Dermis microvascular lymphatic vessel endothelial cell (primary cell): ENCODE results near the gene ZNF697. TPM values are rescaled to one million over a fixed set of nuclear protein-coding genes. Genes with fewer than 3 reads are reported as not detected.
"Not testable (repeated sequence)": the region's sequence is repeated elsewhere in the genome, so short reads cannot be mapped to it uniquely, and the experiment has no call there.

Experiments
- DNase-seq, 2 donors: peaks; one replicate each; pipeline versions ENCODE4 v3.0.0 to v3.0.0-alpha.2; 2010; ENCODE audit warnings: low read depth in 2 of 2
- total RNA-seq: library from RNA; depleted of rRNA; stranded (reverse); fragments of >200 nt; gene quantifications from 2 replicates; pipeline ENCODE4 v1.2.1, GENCODE V29; 2014

Gene ZNF697
- 16.8 and 21.9 TPM in 2 replicates for total RNA-seq

DNA sequence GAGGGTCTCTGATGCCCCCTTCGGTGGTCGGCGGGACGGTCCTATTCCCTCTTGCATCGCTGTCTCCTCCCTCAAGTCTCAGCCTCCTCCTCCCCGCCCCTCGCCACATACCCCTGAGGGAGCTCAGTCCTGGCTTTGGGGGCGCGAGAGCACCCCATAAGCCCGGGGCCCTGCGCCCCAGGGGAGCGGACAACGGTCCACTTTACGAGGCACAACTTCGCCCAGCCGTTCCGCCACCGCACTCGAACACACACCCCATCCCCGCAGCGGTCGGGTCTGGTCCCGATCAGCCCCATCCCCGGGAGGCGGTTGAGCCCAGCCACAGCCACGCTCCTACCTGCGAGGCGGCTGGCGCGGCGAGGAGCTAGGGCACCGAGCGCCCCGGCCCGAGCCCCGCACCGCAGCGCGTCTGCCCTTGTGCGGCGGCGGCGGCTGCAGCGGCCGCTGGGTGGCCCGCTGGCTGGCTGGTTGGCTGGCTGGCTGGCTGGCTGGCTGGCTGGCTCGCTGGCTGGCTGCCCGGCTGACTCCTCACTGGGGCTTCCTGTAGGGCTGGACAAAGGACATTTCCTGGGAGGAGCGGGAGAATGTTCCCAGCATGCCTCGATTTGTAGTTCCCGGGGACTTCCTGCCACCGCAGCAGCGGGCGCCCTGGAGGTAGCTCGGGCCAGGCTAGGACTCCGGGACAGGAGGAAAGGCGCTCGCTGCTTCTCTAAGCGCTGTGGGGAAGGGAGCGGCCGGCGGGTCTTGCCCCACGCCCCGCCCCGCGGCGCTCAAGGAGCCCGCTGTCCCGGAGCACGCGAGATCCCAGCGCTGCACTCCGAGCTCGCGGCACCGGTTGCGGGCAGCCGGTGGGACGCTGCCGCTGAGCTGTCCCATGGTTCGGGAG lies at the start of gene ZNF697:
ZNF697 (minus strand) TSS at position 533 of the 886 bp plus-strand sequence. CDS start 22,166 bp downstream, outside the sequence.
- DNase-seq = peak; percentile 90 to 98

GRCh38 chr1:119697598-119697997 lies 49.5 kb upstream of the ZNF697 start:
- DNase-seq = no peak

- DNase-seq = not testable (repeated sequence)
These were observed 48.8 kb upstream of the ZNF697 start for GRCh38 chr1:119696863-119697262.

- no peak for DNase-seq
These were observed 41.4 kb upstream of the ZNF697 start for GRCh38 chr1:119689511-119689910.

- DNase-seq = no peak
These were observed 40.7 kb upstream of the ZNF697 start for GRCh38 chr1:119688810-119689209.

DNA sequence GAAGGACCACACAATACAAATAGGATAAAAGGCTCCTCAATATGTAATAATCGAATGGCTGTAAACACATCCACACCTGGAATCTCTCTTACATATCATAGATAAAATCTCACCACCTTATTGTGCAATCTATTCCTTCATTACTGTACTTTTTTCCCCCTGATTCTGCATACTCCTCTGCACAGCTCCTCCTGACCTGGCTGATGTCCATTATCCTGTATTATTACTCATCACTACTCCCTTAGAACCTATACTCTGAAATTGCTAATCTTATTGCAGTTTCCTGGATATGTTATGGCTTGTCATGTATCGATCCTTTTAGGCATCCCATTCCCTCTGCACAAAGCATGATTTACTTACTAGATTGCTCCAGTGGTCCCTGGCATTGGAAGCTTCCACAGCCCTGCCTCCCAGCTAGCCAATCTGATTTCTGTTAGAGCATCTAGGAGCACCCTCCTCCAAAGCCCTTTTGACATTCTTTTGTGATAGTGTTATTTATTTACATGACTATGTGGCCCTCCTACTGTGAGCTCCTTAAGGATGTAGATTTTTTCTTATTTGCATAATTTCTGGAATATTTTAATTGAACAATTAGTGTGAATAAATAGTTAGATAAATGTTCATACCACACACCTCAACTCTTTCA lies 39.5 kb upstream of the ZNF697 start:
- DNase-seq = no peak

- DNase-seq = no peak
These were observed 38.6 kb upstream of the ZNF697 start for GRCh38 chr1:119686661-119687060.

DNA sequence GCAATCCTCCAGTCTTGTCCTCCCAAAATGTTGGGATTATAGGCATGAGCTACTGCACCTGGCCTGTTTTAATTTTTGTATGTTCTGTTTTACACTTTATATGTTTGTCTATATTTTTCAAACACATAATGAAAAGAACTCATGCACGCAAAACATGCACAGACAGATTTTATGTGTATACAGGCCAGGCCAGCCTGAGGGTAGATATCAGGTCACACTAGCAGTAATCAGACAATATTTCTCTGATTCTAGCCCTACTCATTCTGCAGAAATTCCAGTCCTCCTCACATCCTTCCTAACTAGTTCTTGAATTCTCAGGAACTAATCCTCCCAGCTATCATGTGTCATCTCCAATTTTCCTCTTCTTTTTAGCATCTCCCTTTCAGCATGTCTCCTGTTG lies 35.8 kb upstream of the ZNF697 start:
- DNase-seq = no peak

GRCh38 chr1:119682141-119682540 lies 34.1 kb upstream of the ZNF697 start:
- no peak for DNase-seq

DNA sequence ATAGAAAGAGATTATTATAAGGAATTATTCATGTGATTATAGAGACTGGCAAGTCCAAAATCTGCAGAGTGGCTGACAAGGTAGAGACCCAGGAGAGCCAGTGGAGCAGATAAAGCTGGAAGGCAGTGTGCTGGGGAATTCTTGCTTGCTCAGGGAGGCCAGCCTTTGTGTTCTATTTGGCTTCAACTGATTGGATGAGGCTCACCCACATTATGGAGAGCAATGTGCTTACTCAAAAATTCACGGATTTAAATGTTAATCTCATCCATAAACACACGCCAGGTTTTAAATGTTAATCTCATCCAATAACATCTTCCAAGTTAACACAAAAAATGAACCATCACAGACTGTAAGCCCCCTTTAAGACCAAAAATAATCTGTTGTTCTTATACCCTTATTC lies 33.5 kb upstream of the ZNF697 start:
- DNase-seq = no peak

- DNase-seq = no peak
These were observed 32.7 kb upstream of the ZNF697 start for GRCh38 chr1:119680723-119681122.

DNA sequence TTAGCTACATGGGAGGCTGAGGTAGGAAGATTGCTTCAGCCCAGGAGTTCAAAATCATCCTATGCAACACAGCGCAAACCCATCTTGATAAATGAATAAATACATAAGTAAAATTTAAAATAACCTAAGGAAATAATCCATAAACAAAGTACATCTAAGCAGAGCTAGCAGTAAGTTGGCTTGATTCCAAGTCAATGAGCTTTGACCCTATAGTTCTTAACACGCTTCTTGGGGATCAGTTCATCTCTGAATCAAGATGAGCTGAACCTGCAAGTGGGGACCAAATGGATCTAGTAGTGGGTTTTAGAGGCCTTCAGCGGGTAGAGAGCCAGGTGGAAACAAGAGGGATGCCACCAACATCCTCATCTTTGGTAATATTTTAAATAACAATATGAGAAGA lies 32.1 kb upstream of the ZNF697 start:
- no peak for DNase-seq

GRCh38 chr1:119679223-119679622 lies 31.2 kb upstream of the ZNF697 start:
- no peak for DNase-seq

GRCh38 chr1:119676571-119677206 lies 28.6 kb upstream of the ZNF697 start:
- DNase-seq = no peak

- peak; percentile 81 to 92 for DNase-seq
These were observed 27.6 kb upstream of the ZNF697 start for GRCh38 chr1:119675349-119676345.

DNA sequence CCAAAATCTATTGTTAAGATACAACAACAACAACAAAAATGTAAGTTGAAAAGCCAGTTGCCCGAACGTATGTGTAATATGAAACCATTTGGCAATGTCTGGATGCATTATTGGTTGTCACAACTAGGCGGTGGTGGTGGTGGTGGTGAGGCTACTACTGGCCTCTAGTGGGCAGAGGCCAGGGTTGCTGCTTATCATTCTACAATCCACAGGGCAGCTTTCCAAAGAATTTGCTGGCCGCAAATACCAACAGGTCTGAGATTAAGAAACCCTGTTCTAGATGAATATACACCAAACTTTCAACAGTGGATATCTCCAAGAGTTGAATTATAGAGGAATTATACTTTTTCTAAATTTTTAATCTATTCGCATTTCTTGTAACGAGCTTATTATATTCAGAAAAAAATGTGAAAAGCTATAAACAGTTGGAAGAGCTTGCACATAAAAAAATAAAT lies 26.8 kb upstream of the ZNF697 start:
- peak in 1 of 2 donors; percentile 95 for DNase-seq

DNA sequence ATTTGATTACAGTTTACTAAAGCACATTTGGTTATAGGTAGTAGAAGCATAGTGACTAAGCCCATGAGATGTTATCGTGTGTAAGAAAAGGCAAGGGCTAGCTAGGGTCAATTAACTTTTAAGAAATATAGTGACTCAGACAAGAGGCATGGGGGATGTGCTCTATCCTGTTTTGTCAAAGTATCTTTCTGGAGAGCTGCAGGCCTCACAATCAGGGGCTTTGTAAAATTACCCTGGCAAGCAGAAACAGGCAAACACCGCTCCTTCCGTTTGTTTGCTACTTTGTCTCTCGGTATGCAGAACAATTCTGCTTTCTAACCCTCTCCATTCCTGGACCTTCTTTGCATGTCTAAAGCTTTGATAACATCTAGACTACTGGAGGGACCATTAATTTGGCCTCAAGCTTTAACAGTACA lies 26.1 kb upstream of the ZNF697 start:
- peak in 1 of 2 donors; percentile 74 for DNase-seq

DNA sequence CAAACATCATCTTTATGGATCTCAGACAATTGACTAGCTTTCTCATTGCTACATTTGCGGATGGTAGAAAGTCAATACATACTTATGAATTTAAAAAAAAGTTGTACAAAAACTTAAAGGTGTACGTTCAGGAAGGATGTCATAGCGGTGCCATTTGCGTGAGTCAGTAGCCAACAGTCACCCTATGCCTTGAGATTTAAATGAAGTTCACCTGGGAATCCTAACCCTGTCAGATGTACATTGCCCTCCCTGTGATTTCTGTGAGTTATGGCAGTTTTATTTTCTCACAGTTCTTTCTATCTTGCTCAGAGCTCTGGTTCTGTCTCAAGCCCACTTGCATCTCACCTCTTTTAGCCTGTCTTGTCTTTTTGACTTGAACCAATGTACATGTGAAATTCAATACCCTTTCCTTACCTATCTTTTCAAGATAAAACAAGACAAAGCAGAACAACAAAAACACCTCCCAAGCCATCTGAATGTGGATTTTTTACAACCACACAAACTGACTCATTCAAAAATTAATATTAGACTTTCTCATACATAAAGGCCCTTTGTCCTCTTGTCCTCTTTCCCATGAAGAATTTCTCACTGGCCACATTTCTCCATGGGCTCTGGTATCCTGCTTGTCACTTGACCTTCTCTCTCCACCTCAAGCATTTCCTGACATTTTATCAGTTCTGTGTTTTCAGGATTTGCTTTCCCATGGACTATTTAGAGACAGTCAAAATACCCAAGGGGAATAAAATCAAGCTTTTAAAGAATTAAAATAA lies 25.3 kb upstream of the ZNF697 start:
- DNase-seq = peak; percentile 15 to 75

DNA sequence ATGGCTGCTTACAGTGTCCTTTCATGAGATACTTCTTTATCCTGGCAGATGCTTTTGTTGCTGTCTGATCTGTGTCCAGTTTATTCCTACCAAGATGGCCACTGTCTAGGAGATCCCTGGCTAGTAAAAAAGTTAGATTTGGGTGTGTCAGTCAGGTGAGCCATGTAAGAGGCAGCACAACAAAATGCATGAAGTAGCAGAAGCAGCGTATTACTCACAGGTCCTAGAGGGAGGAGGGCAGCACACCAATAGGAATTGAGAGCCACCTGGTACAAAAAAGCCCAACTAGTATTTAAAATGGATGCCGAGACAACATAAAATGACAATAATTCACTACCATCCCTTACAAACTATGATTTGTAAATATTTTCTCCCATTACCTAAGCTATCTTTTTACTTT lies 22.8 kb upstream of the ZNF697 start:
- DNase-seq = no peak

DNA sequence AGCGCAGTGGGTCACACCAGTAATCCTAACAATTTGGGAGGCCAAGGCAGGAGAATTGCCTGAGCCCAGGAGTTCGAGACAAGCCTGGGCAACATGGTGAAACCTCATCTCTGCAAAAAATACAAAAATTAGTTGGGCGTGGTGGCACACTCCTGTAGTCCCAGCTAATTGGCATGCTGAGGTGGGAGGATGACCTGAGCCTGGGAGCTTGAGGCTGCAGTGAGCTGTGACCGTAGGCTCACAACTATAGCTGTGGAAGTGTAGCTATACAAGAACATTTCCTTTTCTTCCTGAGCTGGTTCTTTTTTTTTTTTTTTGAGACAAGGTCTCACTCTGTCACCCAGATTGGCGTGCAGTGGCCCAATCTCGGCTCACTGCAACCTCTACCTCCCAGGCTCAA lies 19.1 kb upstream of the ZNF697 start:
- DNase-seq = no peak
